ENCODE data around the gene NKAIN4. TPM values are rescaled to one million over a fixed set of nuclear protein-coding genes. Genes with fewer than 3 reads are reported as not detected.
A peak's percentile ranks its signal among the peaks of the same experiment; 100 is the strongest.

NKAIN4 gene
- total and polyA plus RNA-seq, 7 experiments from 2014 or later: not detected

DNA sequence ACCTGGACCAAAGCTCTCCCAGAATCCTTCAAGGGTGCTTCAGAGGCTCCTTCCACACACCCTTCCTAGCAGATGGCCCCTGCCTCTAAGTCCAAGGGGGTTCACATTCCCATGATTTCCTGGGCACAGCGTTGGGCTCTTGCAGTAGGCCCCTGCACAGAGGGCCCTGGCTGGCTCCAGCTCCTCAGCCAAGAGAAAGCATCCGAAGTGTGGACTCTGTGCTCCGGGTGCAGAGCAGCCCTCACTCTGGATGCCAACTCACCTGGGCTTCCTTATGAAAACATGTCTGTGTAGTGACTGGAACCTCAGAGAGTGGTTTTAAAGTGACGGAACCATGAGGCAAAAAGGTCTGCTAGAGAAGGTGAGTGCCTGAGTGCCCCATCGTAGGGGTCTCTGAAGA, 49.9 kb downstream of the NKAIN4 start:
- Mint-ChIP-seq H3K4me1 (peaks cover 4 to 49% (median 33%) of the 10 kb centered on the region in 7 donors), H3K27me3 (no peaks in the 10 kb centered on the region), H3K9me3 (no peaks in the 10 kb centered on the region), H3K36me3 (peaks cover 3 to 46% (median 7%) of the 10 kb centered on the region in 5 donors), H3K27ac (no peak overlapping the region), H3K4me3 (no peak overlapping the region)
- no peak for ATAC-seq
- intact Hi-C loops (cut with micrococcal nuclease): no loop called here
- Histone ChIP-seq H3K4me3 (ENCODE audit: low read length) (no peak overlapping the region), H3K4me1 (ENCODE audit: control insufficient read depth in 2 of 2, insufficient read depth in 2 of 2, low read length in 2 of 2) (no peaks in the 10 kb centered on the region), H3K9me3 (ENCODE audit: control insufficient read depth in 2 of 3, low read length in 3 of 3) (no peaks in the 10 kb centered on the region), H3K36me3 (ENCODE audit: control insufficient read depth in 2 of 3, insufficient read depth in 3 of 3, low read length in 3 of 3) (peaks cover 11 to 93% (median 21%) of the 10 kb centered on the region in 3 experiments), H3K27ac (ENCODE audit: low read depth, low read length) (no peak overlapping the region), H3K27me3 (ENCODE audit: control insufficient read depth in 2 of 2, insufficient read depth in 2 of 2, low read length in 2 of 2) (no peaks in the 10 kb centered on the region)
- ChIA-PET CTCF (no interaction called here), POLR2A (no interaction called here)
- DNase-seq: no peak

DNA sequence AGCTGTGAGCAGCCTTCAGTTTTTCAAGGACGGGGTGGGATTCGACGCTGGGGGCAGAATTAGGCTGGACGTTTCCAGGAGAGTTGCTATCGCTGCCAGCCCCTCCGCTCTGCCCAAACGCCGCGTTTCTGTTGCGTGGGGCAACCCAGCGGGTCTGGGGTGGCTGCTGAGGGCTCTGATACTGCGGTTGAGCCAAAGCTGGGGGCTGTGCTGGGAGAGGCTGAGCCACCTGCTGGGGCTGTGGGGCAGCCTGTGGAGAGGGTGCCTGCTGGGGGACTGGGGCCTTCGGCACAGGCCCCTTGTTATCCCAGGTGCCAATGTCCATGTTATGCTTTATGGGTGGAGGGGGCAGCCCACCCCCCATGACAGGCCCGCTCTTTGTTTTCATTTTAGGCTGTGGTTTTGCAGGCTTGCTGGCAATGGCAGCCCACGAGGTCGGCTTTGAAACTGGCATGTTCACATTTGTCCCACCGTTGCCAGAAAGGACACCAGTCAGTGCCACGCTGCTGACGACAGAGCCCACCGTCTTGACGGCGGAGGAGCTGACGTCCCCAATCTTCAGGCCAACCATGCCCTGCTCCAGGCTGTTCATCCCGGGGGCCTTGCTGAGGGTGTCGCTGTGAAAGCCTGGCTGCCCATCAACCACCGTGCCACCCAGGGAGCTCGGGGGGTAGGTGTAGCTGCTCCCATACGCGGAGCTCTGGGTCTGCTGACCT, 51.3 kb downstream of the NKAIN4 start:
- Mint-ChIP-seq H3K4me3 (no peak overlapping the region), H3K4me1 (peaks cover 6 to 55% (median 39%) of the 10 kb centered on the region in 7 donors), H3K36me3 (peaks cover 3 to 38% (median 6%) of the 10 kb centered on the region in 5 donors), H3K27me3 (no peaks in the 10 kb centered on the region), H3K9me3 (no peaks in the 10 kb centered on the region), H3K27ac (no peak overlapping the region)
- Histone ChIP-seq H3K4me3 (ENCODE audit: low read length) (no peak overlapping the region), H3K27ac (ENCODE audit: low read depth, low read length) (no peak overlapping the region), H3K27me3 (ENCODE audit: control insufficient read depth in 2 of 2, insufficient read depth in 2 of 2, low read length in 2 of 2) (no peaks in the 10 kb centered on the region), H3K36me3 (ENCODE audit: control insufficient read depth in 2 of 3, insufficient read depth in 3 of 3, low read length in 3 of 3) (peaks cover 2 to 79% (median 21%) of the 10 kb centered on the region in 3 experiments), H3K4me1 (ENCODE audit: control insufficient read depth in 2 of 2, insufficient read depth in 2 of 2, low read length in 2 of 2) (no peaks in the 10 kb centered on the region), H3K9me3 (ENCODE audit: control insufficient read depth in 2 of 3, low read length in 3 of 3) (no peaks in the 10 kb centered on the region)
- DNase-seq (no peak), ATAC-seq (no peak)
- intact Hi-C loops (cut with micrococcal nuclease): no loop called here
- ChIA-PET CTCF (no interaction called here), POLR2A (no interaction called here)

DNA sequence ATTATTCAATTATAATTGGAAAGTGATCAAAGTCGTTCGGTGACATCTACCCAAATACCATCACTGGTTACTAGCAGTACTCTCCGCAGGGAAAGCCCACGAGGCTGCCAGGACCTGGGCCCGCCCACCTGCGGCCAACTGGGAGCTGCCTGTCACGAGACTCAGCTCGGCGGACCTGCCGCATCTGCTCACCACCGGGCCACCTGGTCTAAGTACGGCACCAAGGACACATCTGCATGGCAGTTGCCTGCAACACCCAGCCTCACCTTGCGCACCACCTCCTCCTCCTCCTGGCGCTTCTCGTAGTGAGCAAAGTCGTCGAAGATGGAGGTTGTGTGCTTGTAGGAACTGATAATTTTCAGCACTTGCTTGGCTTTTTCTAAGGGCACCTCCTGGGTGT, 52.2 kb downstream of the NKAIN4 start:
- intact Hi-C loops (cut with micrococcal nuclease): no loop called here
- H3K4me1 Mint-ChIP-seq: peaks cover 13 to 58% (median 42%) of the 10 kb centered on the region in 7 donors
- H3K27ac ChIP-seq (ENCODE audit: low read depth, low read length): no peak overlapping the region
- peaks cover 0 to 81% (median 15%) of the 10 kb centered on the region in 3 experiments for H3K36me3 ChIP-seq (ENCODE audit: control insufficient read depth in 2 of 3, insufficient read depth in 3 of 3, low read length in 3 of 3)
- H3K27ac Mint-ChIP-seq: no peak overlapping the region
- CTCF ChIA-PET: no interaction called here
- ATAC-seq (no peak), DNase-seq (no peak)
- H3K27me3 Mint-ChIP-seq: no peaks in the 10 kb centered on the region
- no peaks in the 10 kb centered on the region for H3K9me3 ChIP-seq (ENCODE audit: control insufficient read depth in 2 of 3, low read length in 3 of 3)
- H3K9me3 Mint-ChIP-seq: no peaks in the 10 kb centered on the region
- POLR2A ChIA-PET: no interaction called here
- H3K27me3 ChIP-seq (ENCODE audit: control insufficient read depth in 2 of 2, insufficient read depth in 2 of 2, low read length in 2 of 2): no peaks in the 10 kb centered on the region
- H3K4me3 ChIP-seq (ENCODE audit: low read length): no peak overlapping the region
- peaks cover 0 to 36% (median 5%) of the 10 kb centered on the region in 5 donors for H3K36me3 Mint-ChIP-seq
- no peak overlapping the region for H3K4me3 Mint-ChIP-seq
- H3K4me1 ChIP-seq (ENCODE audit: control insufficient read depth in 2 of 2, insufficient read depth in 2 of 2, low read length in 2 of 2): no peaks in the 10 kb centered on the region

DNA sequence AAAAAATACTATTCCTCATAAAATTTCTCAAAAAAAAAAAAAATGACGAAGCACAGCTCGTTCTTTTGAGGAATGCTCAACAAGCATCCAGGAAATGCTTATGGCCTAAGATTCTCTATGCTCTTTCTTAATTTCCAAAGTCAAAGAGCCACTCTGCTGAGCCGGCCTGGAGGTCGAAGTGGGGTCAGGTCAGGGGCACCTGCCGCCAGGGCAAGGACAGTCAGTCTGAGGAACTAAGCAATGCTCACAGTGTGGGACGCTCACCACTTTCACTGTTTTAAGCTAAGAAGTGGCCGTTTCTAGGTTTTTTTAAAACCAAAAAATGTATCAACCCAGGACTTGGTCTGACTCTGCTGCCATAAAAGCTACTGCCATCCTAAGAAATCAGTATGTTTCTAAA, 55.7 kb downstream of the NKAIN4 start:
- Histone ChIP-seq H3K4me1 (ENCODE audit: control insufficient read depth in 2 of 2, insufficient read depth in 2 of 2, low read length in 2 of 2) (no peaks in the 10 kb centered on the region), H3K4me3 (ENCODE audit: low read length) (no peak overlapping the region), H3K9me3 (ENCODE audit: control insufficient read depth in 2 of 3, low read length in 3 of 3) (no peaks in the 10 kb centered on the region), H3K36me3 (ENCODE audit: control insufficient read depth in 2 of 3, insufficient read depth in 3 of 3, low read length in 3 of 3) (peaks cover 0 to 69% (median 15%) of the 10 kb centered on the region in 3 experiments), H3K27me3 (ENCODE audit: control insufficient read depth in 2 of 2, insufficient read depth in 2 of 2, low read length in 2 of 2) (no peaks in the 10 kb centered on the region), H3K27ac (ENCODE audit: low read depth, low read length) (no peak overlapping the region)
- no peak overlapping the region for H3K4me3 Mint-ChIP-seq
- H3K27me3 Mint-ChIP-seq: no peaks in the 10 kb centered on the region
- H3K9me3 Mint-ChIP-seq: no peaks in the 10 kb centered on the region
- H3K36me3 Mint-ChIP-seq: peaks cover 2 to 42% (median 7%) of the 10 kb centered on the region in 5 donors
- peaks cover 19 to 49% (median 37%) of the 10 kb centered on the region in 7 donors for H3K4me1 Mint-ChIP-seq
- no peak for ATAC-seq
- POLR2A ChIA-PET: interaction anchor here (0.6 to 1.9 kb wide), 4 partner anchors 13 to 72 kb away, joined by 3 to 4 read pairs (median 3); no protein-coding TSS in a partner anchor
- H3K27ac Mint-ChIP-seq: peak overlapping the region in 6 of 9 donors; percentile 5 to 65 (median 29)
- DNase-seq: no peak
- intact Hi-C loops (cut with micrococcal nuclease): no loop called here
- CTCF ChIA-PET: interaction anchor here (1.0 kb wide), 1 partner anchor 25 kb away, joined by 4 read pairs; no protein-coding TSS in a partner anchor

DNA sequence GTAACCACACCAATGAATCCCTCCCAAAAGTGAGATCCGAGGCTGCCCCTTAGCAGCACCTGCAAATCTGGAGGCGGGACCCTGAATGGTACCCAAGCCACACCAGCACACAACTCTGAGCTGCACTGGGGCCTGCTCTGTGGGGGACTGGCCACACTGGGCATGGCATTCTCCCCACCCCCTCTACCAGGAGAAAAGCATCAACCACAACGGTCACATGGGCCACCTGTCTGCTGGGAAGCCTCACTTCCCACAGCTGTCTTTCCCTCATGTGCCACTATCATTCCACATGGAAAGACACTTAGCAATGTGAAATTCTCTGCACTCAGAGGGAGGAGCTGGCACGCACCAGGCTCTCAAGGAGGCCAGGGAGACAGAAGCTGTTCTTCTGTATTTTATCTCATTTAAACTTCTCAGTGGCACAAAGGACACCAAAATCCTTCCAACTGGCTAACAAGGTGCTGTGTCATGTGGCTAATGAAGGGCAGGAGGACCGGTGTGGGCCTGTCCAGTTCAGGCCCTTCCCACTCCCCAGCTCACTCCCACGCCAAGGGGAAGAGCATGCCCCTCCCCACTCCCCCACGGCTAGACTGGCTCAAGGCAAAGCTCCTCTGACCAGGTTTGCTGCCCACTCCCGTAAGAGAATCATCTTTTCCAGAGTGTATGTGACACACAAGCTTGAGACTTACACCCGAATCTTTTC, 57.3 kb downstream of the NKAIN4 start:
- H3K4me1 ChIP-seq (ENCODE audit: control insufficient read depth in 2 of 2, insufficient read depth in 2 of 2, low read length in 2 of 2): no peaks in the 10 kb centered on the region
- Mint-ChIP-seq H3K27me3 (no peaks in the 10 kb centered on the region), H3K27ac (peak overlapping the region in 2 of 9 donors; percentile 16 to 59), H3K4me3 (no peak overlapping the region), H3K9me3 (no peaks in the 10 kb centered on the region), H3K36me3 (peaks cover 2 to 32% (median 7%) of the 10 kb centered on the region in 5 donors), H3K4me1 (peaks cover 19 to 48% (median 37%) of the 10 kb centered on the region in 7 donors)
- H3K27me3 ChIP-seq (ENCODE audit: control insufficient read depth in 2 of 2, insufficient read depth in 2 of 2, low read length in 2 of 2): no peaks in the 10 kb centered on the region
- H3K9me3 ChIP-seq (ENCODE audit: control insufficient read depth in 2 of 3, low read length in 3 of 3): no peaks in the 10 kb centered on the region
- ATAC-seq: no peak
- H3K27ac ChIP-seq (ENCODE audit: low read depth, low read length): no peak overlapping the region
- POLR2A ChIA-PET: interaction anchor here (1.9 kb wide), 1 partner anchor 15 kb away, joined by 4 read pairs; no protein-coding TSS in a partner anchor
- H3K4me3 ChIP-seq (ENCODE audit: low read length): no peak overlapping the region
- no peak for DNase-seq
- intact Hi-C loops (cut with micrococcal nuclease): no loop called here
- CTCF ChIA-PET: no interaction called here
- H3K36me3 ChIP-seq (ENCODE audit: control insufficient read depth in 2 of 3, insufficient read depth in 3 of 3, low read length in 3 of 3): peaks cover 0 to 53% (median 6%) of the 10 kb centered on the region in 3 experiments

DNA sequence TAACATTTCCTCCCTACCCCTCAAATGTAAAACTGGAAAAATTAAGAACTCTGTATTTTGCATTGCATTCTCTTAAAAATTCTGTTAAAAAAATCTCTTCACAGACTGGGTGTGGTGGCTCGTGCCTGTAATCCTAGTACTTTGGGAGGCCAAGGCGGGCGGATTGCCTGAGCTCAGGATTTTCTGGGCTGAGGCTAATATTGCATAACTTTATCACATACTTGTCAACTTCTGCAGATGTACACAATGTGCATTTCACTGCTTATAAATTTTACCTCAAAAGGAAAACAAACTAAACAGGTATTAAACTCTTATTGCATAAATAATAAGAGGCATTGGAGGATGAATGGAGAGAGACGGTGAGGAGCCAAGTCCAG, 59.5 kb downstream of the NKAIN4 start:
- no peaks in the 10 kb centered on the region for H3K9me3 ChIP-seq (ENCODE audit: control insufficient read depth in 2 of 3, low read length in 3 of 3)
- no peak overlapping the region for H3K27ac ChIP-seq (ENCODE audit: low read depth, low read length)
- H3K27me3 Mint-ChIP-seq: no peaks in the 10 kb centered on the region
- no peak overlapping the region for H3K27ac Mint-ChIP-seq
- POLR2A ChIA-PET: no interaction called here
- peaks cover 2 to 24% (median 7%) of the 10 kb centered on the region in 5 donors for H3K36me3 Mint-ChIP-seq
- no peaks in the 10 kb centered on the region for H3K4me1 ChIP-seq (ENCODE audit: control insufficient read depth in 2 of 2, insufficient read depth in 2 of 2, low read length in 2 of 2)
- ATAC-seq: no peak
- H3K4me1 Mint-ChIP-seq: peaks cover 19 to 34% (median 28%) of the 10 kb centered on the region in 7 donors
- H3K4me3 ChIP-seq (ENCODE audit: low read length): no peak overlapping the region
- H3K4me3 Mint-ChIP-seq: no peak overlapping the region
- H3K9me3 Mint-ChIP-seq: no peaks in the 10 kb centered on the region
- intact Hi-C loops (cut with micrococcal nuclease): no loop called here
- no peaks in the 10 kb centered on the region for H3K27me3 ChIP-seq (ENCODE audit: control insufficient read depth in 2 of 2, insufficient read depth in 2 of 2, low read length in 2 of 2)
- peaks cover 0 to 32% (median 0%) of the 10 kb centered on the region in 3 experiments for H3K36me3 ChIP-seq (ENCODE audit: control insufficient read depth in 2 of 3, insufficient read depth in 3 of 3, low read length in 3 of 3)
- CTCF ChIA-PET: no interaction called here
- DNase-seq: no peak
